Measurements from ENCODE around the gene SCFD2. TPM values are rescaled to one million over a fixed set of nuclear protein-coding genes. Genes with fewer than 3 reads are reported as not detected.

SCFD2 gene
- polyA plus RNA-seq, 1 of the 3 experiments (the other 2 are of a cell fraction): 14.1 TPM

DNA sequence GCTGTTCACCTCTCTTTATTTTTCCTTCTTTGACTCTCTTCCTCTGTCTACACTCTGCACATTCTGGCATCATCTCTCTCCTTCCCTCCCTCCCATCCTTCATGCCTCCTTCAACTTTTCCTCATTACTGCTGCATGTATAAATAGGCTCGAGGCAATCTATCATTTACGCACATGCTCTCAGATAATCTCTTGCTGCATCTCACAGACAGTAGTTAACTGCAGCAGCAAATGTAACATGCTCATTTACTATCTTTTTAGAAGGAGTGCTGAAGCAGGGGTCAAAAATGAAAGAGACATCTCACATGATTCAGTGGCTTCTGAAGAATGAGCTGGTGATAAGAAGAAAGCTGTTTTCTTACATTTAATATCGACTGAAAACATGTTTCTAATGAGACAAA lies 376.0 kb downstream of the SCFD2 start (continued):
- no peak for TF ChIP-seq TEAD4 (IDR thresholded peaks at IDR 0.05; ENCODE audit: borderline replicate concordance, insufficient read depth)
- no peak for TF ChIP-seq MEF2A (IDR thresholded peaks at IDR 0.05; ENCODE audit: borderline replicate concordance, low read depth)
- TF ChIP-seq, protein P1, sequence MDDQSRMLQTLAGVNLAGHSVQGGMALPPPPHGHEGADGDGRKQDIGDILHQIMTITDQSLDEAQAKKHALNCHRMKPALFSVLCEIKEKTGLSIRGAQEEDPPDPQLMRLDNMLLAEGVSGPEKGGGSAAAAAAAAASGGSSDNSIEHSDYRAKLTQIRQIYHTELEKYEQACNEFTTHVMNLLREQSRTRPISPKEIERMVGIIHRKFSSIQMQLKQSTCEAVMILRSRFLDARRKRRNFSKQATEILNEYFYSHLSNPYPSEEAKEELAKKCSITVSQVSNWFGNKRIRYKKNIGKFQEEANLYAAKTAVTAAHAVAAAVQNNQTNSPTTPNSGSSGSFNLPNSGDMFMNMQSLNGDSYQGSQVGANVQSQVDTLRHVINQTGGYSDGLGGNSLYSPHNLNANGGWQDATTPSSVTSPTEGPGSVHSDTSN (IDR thresholded peaks at IDR 0.05): no peak
- TF ChIP-seq MXI1 (IDR thresholded peaks at IDR 0.05; ENCODE audit: low read depth, low read length): peak; percentile 65; the same call in 1 of the 2 replicates
- no peak for TF ChIP-seq FOSL2 (IDR thresholded peaks at IDR 0.05; ENCODE audit: borderline replicate concordance, low read depth)
- TF ChIP-seq TAF1 (IDR thresholded peaks at IDR 0.05; ENCODE audit: borderline replicate concordance, low read depth, low read length): no peak
- TF ChIP-seq, protein P2, sequence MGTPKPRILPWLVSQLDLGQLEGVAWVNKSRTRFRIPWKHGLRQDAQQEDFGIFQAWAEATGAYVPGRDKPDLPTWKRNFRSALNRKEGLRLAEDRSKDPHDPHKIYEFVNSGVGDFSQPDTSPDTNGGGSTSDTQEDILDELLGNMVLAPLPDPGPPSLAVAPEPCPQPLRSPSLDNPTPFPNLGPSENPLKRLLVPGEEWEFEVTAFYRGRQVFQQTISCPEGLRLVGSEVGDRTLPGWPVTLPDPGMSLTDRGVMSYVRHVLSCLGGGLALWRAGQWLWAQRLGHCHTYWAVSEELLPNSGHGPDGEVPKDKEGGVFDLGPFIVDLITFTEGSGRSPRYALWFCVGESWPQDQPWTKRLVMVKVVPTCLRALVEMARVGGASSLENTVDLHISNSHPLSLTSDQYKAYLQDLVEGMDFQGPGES (IDR thresholded peaks at IDR 0.05; ENCODE audit: low read depth, low read length): no peak
- TF ChIP-seq, protein P3, sequence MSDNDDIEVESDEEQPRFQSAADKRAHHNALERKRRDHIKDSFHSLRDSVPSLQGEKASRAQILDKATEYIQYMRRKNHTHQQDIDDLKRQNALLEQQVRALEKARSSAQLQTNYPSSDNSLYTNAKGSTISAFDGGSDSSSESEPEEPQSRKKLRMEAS (IDR thresholded peaks at IDR 0.05; ENCODE audit: low read depth): no peak
- no peak for TF ChIP-seq NFIC (IDR thresholded peaks at IDR 0.05; ENCODE audit: borderline replicate concordance)
- no peak for TF ChIP-seq RXRA (IDR thresholded peaks at IDR 0.05; ENCODE audit: borderline replicate concordance, low read depth)
- TF ChIP-seq RCOR1 (IDR thresholded peaks at IDR 0.05; ENCODE audit: low read length): peak; percentile 90
- TF ChIP-seq RFX5 (IDR thresholded peaks at IDR 0.05; ENCODE audit: low read length): no peak
- TF ChIP-seq, protein P4, sequence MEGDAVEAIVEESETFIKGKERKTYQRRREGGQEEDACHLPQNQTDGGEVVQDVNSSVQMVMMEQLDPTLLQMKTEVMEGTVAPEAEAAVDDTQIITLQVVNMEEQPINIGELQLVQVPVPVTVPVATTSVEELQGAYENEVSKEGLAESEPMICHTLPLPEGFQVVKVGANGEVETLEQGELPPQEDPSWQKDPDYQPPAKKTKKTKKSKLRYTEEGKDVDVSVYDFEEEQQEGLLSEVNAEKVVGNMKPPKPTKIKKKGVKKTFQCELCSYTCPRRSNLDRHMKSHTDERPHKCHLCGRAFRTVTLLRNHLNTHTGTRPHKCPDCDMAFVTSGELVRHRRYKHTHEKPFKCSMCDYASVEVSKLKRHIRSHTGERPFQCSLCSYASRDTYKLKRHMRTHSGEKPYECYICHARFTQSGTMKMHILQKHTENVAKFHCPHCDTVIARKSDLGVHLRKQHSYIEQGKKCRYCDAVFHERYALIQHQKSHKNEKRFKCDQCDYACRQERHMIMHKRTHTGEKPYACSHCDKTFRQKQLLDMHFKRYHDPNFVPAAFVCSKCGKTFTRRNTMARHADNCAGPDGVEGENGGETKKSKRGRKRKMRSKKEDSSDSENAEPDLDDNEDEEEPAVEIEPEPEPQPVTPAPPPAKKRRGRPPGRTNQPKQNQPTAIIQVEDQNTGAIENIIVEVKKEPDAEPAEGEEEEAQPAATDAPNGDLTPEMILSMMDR (IDR thresholded peaks at IDR 0.05): no peak
- TF ChIP-seq NRF1 (IDR thresholded peaks at IDR 0.05; ENCODE audit: low read depth, low read length): no peak

DNA sequence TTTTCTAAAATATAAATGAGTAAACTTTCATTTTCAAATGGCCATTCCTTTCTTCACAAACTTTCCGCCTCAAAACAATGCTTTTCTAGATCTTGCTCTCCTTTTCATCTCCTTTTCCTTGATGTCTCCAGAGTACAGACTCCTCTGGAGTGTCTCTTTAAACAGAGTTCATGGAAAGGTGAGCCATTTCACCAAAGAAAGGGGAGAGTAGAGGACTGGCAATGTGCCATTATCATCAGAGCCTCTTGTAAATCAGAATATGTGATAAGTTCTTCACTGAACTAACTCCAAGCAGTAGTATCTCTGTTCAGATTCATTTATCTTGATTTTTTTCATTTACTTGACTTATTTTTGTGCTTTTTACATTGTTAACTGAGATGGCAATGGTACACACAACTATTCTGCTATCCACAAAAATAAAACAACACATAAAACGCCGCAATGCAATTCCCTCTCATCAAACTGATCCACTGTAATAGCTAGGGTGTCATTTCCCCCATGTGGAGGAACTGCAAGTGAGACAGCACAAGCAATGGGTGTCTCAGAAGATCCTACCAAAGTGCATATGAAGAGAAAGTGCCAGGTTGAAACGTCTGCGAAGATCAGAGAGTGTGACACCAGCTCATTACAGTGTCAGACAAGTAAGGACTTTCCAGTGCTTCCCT lies 378.3 kb downstream of the SCFD2 start:
- 94% methylated on average over 5 of the region's 5 CpGs for WGBS (ENCODE audit: low lambda C conversion rate)
- no peaks in the 10 kb centered on the region for H4K20me1 ChIP-seq (ENCODE audit: insufficient read depth)
- TF ChIP-seq, protein P5, sequence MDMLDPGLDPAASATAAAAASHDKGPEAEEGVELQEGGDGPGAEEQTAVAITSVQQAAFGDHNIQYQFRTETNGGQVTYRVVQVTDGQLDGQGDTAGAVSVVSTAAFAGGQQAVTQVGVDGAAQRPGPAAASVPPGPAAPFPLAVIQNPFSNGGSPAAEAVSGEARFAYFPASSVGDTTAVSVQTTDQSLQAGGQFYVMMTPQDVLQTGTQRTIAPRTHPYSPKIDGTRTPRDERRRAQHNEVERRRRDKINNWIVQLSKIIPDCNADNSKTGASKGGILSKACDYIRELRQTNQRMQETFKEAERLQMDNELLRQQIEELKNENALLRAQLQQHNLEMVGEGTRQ (IDR thresholded peaks at IDR 0.05; ENCODE audit: borderline replicate concordance, low read depth, low read length): no peak
- TF ChIP-seq EP300 (IDR thresholded peaks at IDR 0.05; ENCODE audit: borderline replicate concordance in 1 of 2, low read depth in 1 of 2, low read length in 1 of 2): 0 out of 4 replicates have a peak, but pooled peaks of 1 of the 2 experiments have one; percentile 7
- CTCF ChIA-PET: interaction anchor here (0.6 to 9.8 kb wide), 8 partner anchors 28 to 1247 kb away, joined by 3 to 135 read pairs (median 4); no protein-coding TSS in a partner anchor
- no peaks in the 10 kb centered on the region for H3F3A ChIP-seq (replicated peaks; ENCODE audit: insufficient read depth)
- H3K79me2 ChIP-seq (ENCODE audit: insufficient read depth): no peaks in the 10 kb centered on the region
- POLR2A ChIA-PET: no interaction called here
- H3K4me1 ChIP-seq (ENCODE audit: control insufficient read depth in 1 of 2, insufficient read depth in 2 of 2, low read depth in 1 of 2, low read length in 1 of 2): peaks cover 0 to 51% of the 10 kb centered on the region in 2 experiments; a peak in 2 of 4 replicates
- H3K9me3 ChIP-seq: no peaks in the 10 kb centered on the region
- DNase-seq: no peak
- H3K27me3 ChIP-seq (ENCODE audit: insufficient read depth): no peaks in the 10 kb centered on the region
- peak overlapping the region in 1 of 2 experiments; percentile 96; a peak in 2 of 4 replicates for H3K27ac ChIP-seq (ENCODE audit: low read depth in 2 of 2, low read length in 1 of 2)
- no peaks in the 10 kb centered on the region for H3K9me2 ChIP-seq
- H2AFZ ChIP-seq (ENCODE audit: low read depth): no peak overlapping the region
- H3K36me3 ChIP-seq (replicated peaks in 1 of 2; ENCODE audit: control insufficient read depth in 1 of 2, insufficient read depth in 2 of 2, low read length in 1 of 2): no peaks in the 10 kb centered on the region
- H3K4me3 ChIP-seq (ENCODE audit: low read depth in 2 of 2, low read length in 1 of 2): no peak overlapping the region
- no peak overlapping the region for H3K4me2 ChIP-seq
- no peak overlapping the region for H3K9ac ChIP-seq
